ENCODE data around the gene GALNS.

Gene GALNS

DNA sequence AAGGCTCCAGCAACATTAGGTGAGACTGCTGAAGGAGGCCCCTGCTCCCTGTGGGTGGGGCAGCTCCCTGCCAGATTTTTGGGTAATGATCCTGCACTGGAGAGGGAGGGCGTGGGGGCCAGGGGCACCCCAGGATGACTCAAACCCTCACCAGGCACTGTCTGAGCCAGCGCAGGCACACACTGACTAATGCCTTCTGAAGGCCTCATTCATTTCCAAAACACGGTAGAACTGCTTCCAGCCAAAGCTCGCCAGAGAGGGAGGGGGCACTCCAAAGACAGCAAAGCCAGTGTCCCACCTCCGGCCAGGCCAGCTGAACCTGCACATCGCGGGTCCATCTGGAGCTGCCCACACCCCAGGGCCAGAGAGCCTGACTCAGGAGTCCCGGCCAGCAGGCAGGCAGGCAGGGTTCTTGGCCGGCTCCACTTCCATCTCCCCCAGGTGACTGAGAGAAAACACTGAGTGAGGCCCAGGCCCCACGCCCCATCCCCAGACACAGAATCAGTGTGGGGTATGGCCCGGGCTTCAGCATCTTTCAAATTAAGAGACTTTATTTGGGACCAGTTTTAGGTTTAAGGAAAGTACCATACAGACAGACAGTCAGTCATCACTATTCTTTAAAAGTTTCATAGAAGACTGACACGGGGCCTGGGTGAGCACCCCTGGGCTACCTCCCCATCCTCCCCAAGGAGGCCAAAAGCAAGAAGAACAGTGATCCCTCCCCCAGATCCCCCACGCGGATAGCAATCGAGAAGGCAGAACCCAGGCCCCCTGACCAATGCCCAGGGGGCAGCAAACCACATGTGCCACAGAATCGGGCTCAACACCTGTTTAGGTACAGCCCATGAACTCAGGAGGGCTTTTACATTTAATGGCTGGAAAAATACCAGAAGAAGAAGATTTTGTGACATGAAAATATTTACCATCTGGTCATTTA, 74.0 kb downstream of the GALNS start:
- Histone ChIP-seq H3K9me3 (ENCODE audit: control insufficient read depth, low read length) (no peaks in the 10 kb centered on the region), H3K27me3 (ENCODE audit: control insufficient read depth, insufficient read depth, low read length, poor library complexity, severe bottlenecking) (peaks cover 43% of the 10 kb centered on the region), H3K4me1 (ENCODE audit: control insufficient read depth, insufficient read depth, low read length) (peaks cover 13% of the 10 kb centered on the region), H3K36me3 (ENCODE audit: control insufficient read depth, insufficient read depth, low read length) (no peaks in the 10 kb centered on the region), H3K4me3 (ENCODE audit: insufficient read depth, low read depth, low read length) (no peak overlapping the region), H3K27ac (ENCODE audit: insufficient read depth, low read depth, low read length, poor library complexity, severe bottlenecking) (no peak overlapping the region)
- WGBS, 2 experiments: 84% methylated on average over 16 of the region's 16 CpGs

DNA sequence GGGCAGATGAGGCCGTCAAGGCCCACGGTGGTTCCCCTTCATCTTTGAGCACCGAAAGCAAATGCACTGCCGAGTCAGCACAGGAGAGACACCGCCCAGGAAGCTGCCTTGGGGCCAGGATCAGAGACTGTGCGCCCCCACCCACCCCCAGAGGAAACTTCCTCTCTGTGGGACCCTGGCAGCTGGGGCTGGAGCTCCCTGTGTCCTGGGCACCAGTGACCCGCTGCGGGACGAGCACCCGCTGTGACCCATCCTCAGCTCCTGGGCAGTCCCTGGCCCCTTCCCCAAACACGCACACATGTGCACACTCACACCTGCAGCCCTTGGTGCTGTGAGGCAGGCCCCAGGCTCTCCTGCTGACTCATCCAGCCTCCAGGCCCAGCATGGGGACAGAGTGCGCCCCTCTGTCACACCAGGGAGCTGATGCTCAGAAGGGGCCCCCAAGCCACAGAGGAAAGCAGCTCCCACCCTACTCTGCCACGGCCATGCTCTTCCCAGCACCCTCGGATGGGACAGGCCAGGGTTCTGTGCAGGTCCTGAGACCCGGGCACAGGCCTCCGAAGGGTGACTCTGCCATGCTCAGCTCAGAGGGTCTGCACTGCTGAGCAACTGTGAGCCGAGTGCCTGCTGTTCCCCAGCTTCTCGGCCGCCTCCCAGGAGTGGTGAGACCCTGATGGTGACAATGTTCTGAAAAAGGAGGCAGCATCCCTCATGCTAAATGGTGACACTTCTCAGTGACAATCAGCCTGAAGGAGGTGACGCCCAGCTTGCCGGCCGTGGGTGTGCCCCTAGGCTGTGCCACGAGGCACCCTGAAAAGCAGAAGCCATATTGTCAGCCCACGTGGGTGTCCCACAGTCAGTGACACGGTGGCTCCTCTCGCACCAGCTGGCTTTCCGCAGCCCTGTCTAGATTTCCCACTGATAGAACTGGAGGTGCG, 75.3 kb downstream of the GALNS start:
- Histone ChIP-seq H3K36me3 (ENCODE audit: control insufficient read depth, insufficient read depth, low read length) (no peaks in the 10 kb centered on the region), H3K27me3 (ENCODE audit: control insufficient read depth, insufficient read depth, low read length, poor library complexity, severe bottlenecking) (peaks cover 38% of the 10 kb centered on the region), H3K27ac (ENCODE audit: insufficient read depth, low read depth, low read length, poor library complexity, severe bottlenecking) (no peak overlapping the region), H3K9me3 (ENCODE audit: control insufficient read depth, low read length) (no peaks in the 10 kb centered on the region), H3K4me1 (ENCODE audit: control insufficient read depth, insufficient read depth, low read length) (peaks cover 23% of the 10 kb centered on the region), H3K4me3 (ENCODE audit: insufficient read depth, low read depth, low read length) (no peak overlapping the region)
- 88% methylated on average over 28 of the region's 28 CpGs for WGBS, 2 experiments

DNA sequence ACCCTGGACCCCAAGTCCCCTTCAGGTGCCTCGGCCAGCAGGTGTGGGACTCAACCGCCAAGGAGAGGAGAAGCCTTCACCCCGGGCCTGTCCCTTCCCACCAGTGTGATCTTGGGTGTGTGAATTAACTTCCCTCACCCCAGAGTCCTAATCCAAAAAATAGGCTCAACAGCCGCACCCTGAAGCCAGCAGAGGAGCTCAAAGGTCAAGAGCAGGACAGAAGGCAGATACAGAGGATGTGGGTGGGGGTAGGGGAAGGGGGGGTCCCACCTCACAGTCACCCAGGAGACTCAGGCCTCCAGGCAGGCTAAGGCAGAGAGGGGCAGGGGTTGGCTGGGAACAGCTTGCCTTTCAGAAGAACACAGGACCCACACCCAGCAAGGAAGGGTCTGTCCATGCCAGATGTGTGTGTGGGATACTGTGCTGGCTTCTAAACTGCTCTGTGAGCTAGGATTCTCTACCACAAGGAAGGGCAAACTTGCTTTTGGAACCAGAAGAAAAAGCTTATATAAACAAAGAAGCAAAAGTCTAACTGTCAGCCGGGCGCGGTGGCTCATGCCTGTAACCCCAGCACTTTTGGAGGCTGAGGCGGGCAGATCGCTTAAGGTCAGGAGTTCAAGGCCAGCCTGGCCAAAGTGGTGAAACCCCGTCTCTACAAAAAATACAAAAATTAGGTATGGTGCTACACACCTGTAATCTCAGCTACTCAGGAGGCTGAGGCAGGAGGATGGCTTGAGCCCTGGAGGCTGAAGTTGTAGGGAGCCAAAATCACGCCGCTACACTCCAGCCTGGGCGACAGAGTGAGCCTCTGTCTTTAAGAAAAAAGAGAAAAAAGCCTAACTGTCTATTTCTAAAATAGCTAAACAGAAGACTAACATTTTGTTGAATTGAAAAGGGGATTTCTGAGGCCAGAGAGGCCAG, 76.3 kb downstream of the GALNS start:
- H3K27me3 ChIP-seq (ENCODE audit: control insufficient read depth, insufficient read depth, low read length, poor library complexity, severe bottlenecking): peaks cover 31% of the 10 kb centered on the region
- no peaks in the 10 kb centered on the region for H3K9me3 ChIP-seq (ENCODE audit: control insufficient read depth, low read length)
- 85 to 86% methylated on average over 13 of the region's 13 CpGs for WGBS, 2 experiments
- H3K27ac ChIP-seq (ENCODE audit: insufficient read depth, low read depth, low read length, poor library complexity, severe bottlenecking): no peak overlapping the region
- H3K4me1 ChIP-seq (ENCODE audit: control insufficient read depth, insufficient read depth, low read length): peaks cover 26% of the 10 kb centered on the region
- no peak overlapping the region for H3K4me3 ChIP-seq (ENCODE audit: insufficient read depth, low read depth, low read length)
- H3K36me3 ChIP-seq (ENCODE audit: control insufficient read depth, insufficient read depth, low read length): no peaks in the 10 kb centered on the region

DNA sequence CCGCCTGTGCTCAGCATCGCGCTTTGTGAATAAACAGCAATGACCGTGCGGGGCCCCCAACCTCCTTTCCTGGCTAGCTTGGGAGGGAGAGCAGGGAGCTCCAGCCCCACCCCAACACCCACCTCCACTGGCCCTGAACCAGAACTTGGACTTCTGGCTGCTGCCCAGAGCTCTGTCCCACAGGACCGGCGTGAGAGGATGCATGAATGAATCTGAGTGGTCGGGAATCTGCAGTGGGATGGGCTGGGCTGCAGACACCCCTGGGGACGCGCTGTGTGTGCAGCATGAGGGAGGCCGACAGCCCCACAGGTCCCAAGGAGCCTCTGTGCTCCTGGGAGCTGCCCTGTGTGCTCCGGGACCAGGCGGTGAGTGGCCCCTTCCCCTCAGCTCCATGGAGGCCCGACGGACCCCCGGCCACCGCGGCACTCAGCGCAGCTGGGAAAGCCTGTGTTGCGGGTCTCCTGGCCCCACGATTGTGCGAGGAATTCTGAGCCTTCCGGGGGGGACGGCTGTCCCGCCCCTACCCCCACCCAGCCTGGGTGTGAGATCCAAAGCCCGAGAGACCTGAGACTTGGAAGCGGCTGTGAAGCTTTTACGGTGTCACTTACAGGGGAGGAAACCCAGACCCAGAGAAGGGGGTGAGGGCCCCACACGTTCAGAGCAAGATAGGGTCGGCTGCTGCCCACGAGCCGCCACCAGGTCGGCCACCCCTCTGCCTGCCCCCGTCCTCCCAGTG, 77.2 kb downstream of the GALNS start:
- 85 to 86% methylated on average over 34 of the region's 34 CpGs for WGBS, 2 experiments
- Histone ChIP-seq H3K4me1 (ENCODE audit: control insufficient read depth, insufficient read depth, low read length) (peaks cover 26% of the 10 kb centered on the region), H3K9me3 (ENCODE audit: control insufficient read depth, low read length) (no peaks in the 10 kb centered on the region), H3K36me3 (ENCODE audit: control insufficient read depth, insufficient read depth, low read length) (no peaks in the 10 kb centered on the region), H3K27ac (ENCODE audit: insufficient read depth, low read depth, low read length, poor library complexity, severe bottlenecking) (no peak overlapping the region), H3K27me3 (ENCODE audit: control insufficient read depth, insufficient read depth, low read length, poor library complexity, severe bottlenecking) (peaks cover 23% of the 10 kb centered on the region), H3K4me3 (ENCODE audit: insufficient read depth, low read depth, low read length) (no peak overlapping the region)

DNA sequence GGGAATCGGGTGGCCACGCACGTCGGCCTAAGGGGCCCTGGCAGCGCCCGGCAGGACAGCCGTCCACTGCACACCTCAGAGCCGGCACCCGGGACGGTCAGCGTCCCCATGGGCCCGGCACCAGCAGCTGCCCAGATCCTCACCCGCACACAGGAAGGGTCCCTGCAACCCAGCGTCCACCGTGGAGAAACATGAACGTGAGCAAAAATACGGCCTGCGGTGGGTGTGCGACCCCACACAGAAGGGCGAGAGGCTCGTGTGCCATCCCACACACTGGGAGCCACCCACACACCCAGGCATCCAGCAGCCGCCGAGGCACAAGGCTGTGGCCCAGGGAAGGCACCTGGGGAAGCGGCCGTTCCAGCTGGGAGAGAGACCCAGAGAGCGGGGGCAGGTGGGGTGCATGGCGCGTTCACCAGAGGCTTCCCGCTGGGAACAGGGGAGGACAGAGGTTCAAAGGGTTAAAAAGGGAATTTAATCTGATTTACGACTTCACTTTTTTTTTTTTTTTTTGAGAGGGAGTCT, 78.1 kb downstream of the GALNS start:
- Histone ChIP-seq H3K27ac (ENCODE audit: insufficient read depth, low read depth, low read length, poor library complexity, severe bottlenecking) (no peak overlapping the region), H3K36me3 (ENCODE audit: control insufficient read depth, insufficient read depth, low read length) (no peaks in the 10 kb centered on the region), H3K4me3 (ENCODE audit: insufficient read depth, low read depth, low read length) (no peak overlapping the region), H3K27me3 (ENCODE audit: control insufficient read depth, insufficient read depth, low read length, poor library complexity, severe bottlenecking) (peaks cover 13% of the 10 kb centered on the region), H3K9me3 (ENCODE audit: control insufficient read depth, low read length) (no peaks in the 10 kb centered on the region), H3K4me1 (ENCODE audit: control insufficient read depth, insufficient read depth, low read length) (peaks cover 27% of the 10 kb centered on the region)
- WGBS, 2 experiments: 90 to 92% methylated on average over 30 of the region's 30 CpGs

DNA sequence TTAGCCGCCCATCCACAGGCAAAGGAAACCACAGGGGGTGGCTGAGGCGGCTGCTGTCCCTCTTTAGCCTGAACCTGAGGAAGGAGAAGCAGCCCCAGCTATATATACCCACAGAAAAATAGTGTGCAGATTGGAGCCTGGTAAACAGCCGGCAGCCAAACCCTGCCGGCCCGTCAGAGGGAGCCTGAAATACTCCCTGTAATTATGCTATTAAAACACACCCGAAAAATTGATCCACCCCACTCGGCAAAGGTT, 78.5 kb downstream of the GALNS start:
- Histone ChIP-seq H3K27me3 (ENCODE audit: control insufficient read depth, insufficient read depth, low read length, poor library complexity, severe bottlenecking) (peaks cover 9% of the 10 kb centered on the region), H3K9me3 (ENCODE audit: control insufficient read depth, low read length) (no peaks in the 10 kb centered on the region), H3K4me3 (ENCODE audit: insufficient read depth, low read depth, low read length) (no peak overlapping the region), H3K4me1 (ENCODE audit: control insufficient read depth, insufficient read depth, low read length) (peaks cover 30% of the 10 kb centered on the region), H3K36me3 (ENCODE audit: control insufficient read depth, insufficient read depth, low read length) (no peaks in the 10 kb centered on the region), H3K27ac (ENCODE audit: insufficient read depth, low read depth, low read length, poor library complexity, severe bottlenecking) (no peak overlapping the region)
- WGBS, 2 experiments: 69 to 70% methylated on average over 7 of the region's 7 CpGs

DNA sequence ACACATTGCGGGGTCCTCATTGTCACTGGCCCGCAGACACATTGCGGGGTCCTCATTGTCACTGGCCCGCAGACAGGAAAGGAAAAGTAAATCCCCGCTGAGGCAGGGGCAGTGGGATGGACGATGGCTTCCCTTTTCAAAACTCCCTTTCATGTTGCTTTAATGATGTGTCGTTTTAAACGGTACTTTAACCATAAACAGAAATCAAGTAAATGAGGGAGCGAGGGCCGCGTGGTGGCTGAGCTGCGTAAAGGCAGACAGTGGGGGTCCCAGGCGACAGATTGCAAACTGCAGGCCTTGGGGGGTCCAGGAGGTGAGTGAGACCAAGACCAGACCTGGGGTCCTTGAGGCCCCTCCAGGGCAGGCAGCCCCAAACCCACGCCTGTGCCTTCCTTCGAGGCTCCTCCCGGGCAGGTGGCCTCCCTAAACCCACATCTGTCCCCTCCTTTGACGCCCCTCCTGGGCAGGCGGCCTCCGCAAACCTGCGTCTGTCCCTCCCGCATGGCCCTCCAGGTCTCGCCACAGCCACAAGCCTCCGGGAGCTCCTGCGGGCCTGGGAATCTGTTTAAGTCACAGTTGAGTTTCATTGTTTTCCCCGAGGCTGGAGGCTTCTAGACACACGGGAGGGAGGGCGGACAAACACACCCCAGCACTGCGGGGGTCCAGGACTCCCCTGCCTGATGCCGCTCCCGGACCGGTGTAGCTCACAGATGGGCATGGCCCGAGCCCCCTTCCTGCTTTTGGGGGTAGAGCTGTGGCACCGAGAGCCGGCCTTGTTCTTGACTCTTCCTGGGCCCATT, 79.1 kb downstream of the GALNS start:
- H3K27me3 ChIP-seq (ENCODE audit: control insufficient read depth, insufficient read depth, low read length, poor library complexity, severe bottlenecking): peaks cover 6% of the 10 kb centered on the region
- no peaks in the 10 kb centered on the region for H3K36me3 ChIP-seq (ENCODE audit: control insufficient read depth, insufficient read depth, low read length)
- no peak overlapping the region for H3K27ac ChIP-seq (ENCODE audit: insufficient read depth, low read depth, low read length, poor library complexity, severe bottlenecking)
- peaks cover 35% of the 10 kb centered on the region for H3K4me1 ChIP-seq (ENCODE audit: control insufficient read depth, insufficient read depth, low read length)
- no peak overlapping the region for H3K4me3 ChIP-seq (ENCODE audit: insufficient read depth, low read depth, low read length)
- 62 to 64% methylated on average over 34 of the region's 34 CpGs for WGBS, 2 experiments
- no peaks in the 10 kb centered on the region for H3K9me3 ChIP-seq (ENCODE audit: control insufficient read depth, low read length)

DNA sequence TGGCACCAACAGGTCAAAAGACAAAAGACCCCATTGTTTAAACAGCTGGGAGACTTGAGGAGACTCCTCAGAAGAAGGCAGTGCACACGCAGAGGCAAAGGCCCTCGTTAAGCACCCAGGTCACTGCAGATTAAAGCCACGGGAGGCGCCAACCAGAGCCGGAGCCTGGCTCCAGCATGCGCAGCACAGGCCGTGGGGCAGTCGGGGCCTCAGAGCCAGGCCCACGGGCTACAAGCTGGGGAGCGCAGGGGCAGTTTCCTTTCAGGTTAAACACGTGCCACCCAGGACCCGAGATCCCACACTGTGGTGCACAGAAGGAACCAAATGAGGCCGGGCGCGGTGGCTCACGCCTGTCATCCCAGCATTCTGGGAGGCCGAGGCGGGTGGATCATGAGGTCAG, 80.9 kb downstream of the GALNS start:
- H3K4me1 ChIP-seq (ENCODE audit: control insufficient read depth, insufficient read depth, low read length): peaks cover 45% of the 10 kb centered on the region
- WGBS, 2 experiments: 87 to 89% methylated on average over 18 of the region's 18 CpGs
- no peaks in the 10 kb centered on the region for H3K36me3 ChIP-seq (ENCODE audit: control insufficient read depth, insufficient read depth, low read length)

More for the DNA sequence above, 80.9 kb downstream of the GALNS start:
- no peaks in the 10 kb centered on the region for H3K9me3 ChIP-seq (ENCODE audit: control insufficient read depth, low read length)
- no peak overlapping the region for H3K27ac ChIP-seq (ENCODE audit: insufficient read depth, low read depth, low read length, poor library complexity, severe bottlenecking)
- H3K27me3 ChIP-seq (ENCODE audit: control insufficient read depth, insufficient read depth, low read length, poor library complexity, severe bottlenecking): peaks cover 23% of the 10 kb centered on the region
- H3K4me3 ChIP-seq (ENCODE audit: insufficient read depth, low read depth, low read length): no peak overlapping the region

Data from ectodermal cell (in vitro differentiated cells).